ENCODE data around the gene SMIM45.

SMIM45 gene

DNA sequence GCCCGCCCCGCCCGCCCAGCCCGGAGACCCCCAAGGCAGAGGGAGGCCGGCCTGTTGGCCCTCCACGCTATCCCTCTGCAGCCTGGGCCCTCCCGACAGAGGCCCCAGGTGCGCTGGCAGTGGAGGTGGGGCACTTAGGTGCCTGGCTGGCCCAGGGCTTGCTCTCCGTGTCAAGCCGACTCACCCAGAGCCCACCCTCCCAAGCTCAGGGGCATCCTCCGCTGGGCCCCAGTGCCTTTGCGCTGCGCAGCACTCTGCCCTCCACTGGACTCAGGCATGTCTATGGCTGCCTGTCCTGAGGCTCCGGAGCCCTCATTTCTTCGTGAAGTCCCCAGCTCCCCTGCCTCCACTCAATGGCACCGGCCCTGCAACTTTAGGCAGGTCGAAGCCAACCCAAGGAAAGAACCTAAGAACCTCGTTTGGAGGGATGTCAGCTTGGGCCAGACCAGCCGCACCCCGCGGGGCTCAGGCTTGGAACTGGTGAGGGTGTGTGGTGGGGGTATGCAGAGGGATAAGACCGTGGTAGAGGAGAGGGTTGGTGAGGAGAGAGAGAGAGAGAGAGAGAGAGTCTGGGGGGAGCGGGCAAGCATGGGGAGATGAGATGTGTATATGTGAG is 6.1 kb downstream of the SMIM45 start:
- TF ChIP-seq CEBPB (IDR thresholded peaks at IDR 0.05) = no peak
- no peak for TF ChIP-seq MAX (IDR thresholded peaks at IDR 0.05)
- no peak for TF ChIP-seq TAF1 (IDR thresholded peaks at IDR 0.05; ENCODE audit: low read depth)
- no peak for TF ChIP-seq TCF12 (IDR thresholded peaks at IDR 0.05; ENCODE audit: low read depth)
- TF ChIP-seq FOXM1 (IDR thresholded peaks at IDR 0.05; ENCODE audit: borderline replicate concordance, low read depth) = no peak
- TF ChIP-seq, protein P1, sequence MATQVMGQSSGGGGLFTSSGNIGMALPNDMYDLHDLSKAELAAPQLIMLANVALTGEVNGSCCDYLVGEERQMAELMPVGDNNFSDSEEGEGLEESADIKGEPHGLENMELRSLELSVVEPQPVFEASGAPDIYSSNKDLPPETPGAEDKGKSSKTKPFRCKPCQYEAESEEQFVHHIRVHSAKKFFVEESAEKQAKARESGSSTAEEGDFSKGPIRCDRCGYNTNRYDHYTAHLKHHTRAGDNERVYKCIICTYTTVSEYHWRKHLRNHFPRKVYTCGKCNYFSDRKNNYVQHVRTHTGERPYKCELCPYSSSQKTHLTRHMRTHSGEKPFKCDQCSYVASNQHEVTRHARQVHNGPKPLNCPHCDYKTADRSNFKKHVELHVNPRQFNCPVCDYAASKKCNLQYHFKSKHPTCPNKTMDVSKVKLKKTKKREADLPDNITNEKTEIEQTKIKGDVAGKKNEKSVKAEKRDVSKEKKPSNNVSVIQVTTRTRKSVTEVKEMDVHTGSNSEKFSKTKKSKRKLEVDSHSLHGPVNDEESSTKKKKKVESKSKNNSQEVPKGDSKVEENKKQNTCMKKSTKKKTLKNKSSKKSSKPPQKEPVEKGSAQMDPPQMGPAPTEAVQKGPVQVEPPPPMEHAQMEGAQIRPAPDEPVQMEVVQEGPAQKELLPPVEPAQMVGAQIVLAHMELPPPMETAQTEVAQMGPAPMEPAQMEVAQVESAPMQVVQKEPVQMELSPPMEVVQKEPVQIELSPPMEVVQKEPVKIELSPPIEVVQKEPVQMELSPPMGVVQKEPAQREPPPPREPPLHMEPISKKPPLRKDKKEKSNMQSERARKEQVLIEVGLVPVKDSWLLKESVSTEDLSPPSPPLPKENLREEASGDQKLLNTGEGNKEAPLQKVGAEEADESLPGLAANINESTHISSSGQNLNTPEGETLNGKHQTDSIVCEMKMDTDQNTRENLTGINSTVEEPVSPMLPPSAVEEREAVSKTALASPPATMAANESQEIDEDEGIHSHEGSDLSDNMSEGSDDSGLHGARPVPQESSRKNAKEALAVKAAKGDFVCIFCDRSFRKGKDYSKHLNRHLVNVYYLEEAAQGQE (IDR thresholded peaks at IDR 0.05; ENCODE audit: low read depth) = no peak
- no peak for TF ChIP-seq TEAD4 (IDR thresholded peaks at IDR 0.05)
- TF ChIP-seq EP300 (IDR thresholded peaks at IDR 0.05; ENCODE audit: borderline replicate concordance) = no peak
- TF ChIP-seq ZBTB7A (IDR thresholded peaks at IDR 0.05; ENCODE audit: low read depth) = no peak
- TF ChIP-seq CREB1 (IDR thresholded peaks at IDR 0.05; ENCODE audit: low read depth) = no peak
- no peak for TF ChIP-seq USF1 (IDR thresholded peaks at IDR 0.05)
- no peak for TF ChIP-seq EGR1 (IDR thresholded peaks at IDR 0.05)
- no peak for TF ChIP-seq NFIC (IDR thresholded peaks at IDR 0.05)
- TF ChIP-seq RAD21 (IDR thresholded peaks at IDR 0.05; ENCODE audit: low read depth) = no peak
- no peak for TF ChIP-seq YY1 (IDR thresholded peaks at IDR 0.05; ENCODE audit: low read depth)

- TF ChIP-seq FOXM1 (IDR thresholded peaks at IDR 0.05; ENCODE audit: borderline replicate concordance, low read depth) = no peak
- no peak for TF ChIP-seq RAD21 (IDR thresholded peaks at IDR 0.05; ENCODE audit: low read depth)
- no peak for TF ChIP-seq TCF12 (IDR thresholded peaks at IDR 0.05; ENCODE audit: low read depth)
- TF ChIP-seq, protein P1 (IDR thresholded peaks at IDR 0.05; ENCODE audit: low read depth) = no peak
- TF ChIP-seq USF1 (IDR thresholded peaks at IDR 0.05) = no peak
- TF ChIP-seq EP300 (IDR thresholded peaks at IDR 0.05; ENCODE audit: borderline replicate concordance) = no peak
- TF ChIP-seq EGR1 (IDR thresholded peaks at IDR 0.05) = no peak
- TF ChIP-seq CREB1 (IDR thresholded peaks at IDR 0.05; ENCODE audit: low read depth) = no peak
- no peak for TF ChIP-seq ZBTB7A (IDR thresholded peaks at IDR 0.05; ENCODE audit: low read depth)
Observed at GRCh38 chr22:41963453-41964111, 11.6 kb downstream of the SMIM45 start.

DNA sequence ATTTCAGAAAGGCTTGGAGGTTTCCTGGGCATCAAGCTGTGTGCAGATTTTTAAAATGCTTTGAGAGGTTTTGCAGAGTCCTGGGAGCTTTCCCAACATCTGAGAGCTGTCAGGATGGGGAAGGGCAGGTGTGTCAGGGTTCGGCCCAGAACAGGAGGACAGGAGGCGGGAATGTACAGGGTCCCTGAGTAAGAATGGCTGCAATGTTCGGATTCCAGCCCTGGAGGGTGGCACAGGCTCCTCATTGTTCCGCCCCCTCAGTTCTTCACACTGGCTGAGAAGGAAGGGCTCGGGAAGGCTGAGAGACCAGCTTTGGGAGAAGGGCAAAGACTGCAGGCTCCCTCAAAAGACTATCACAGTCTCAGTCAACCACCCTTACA is 12.2 kb downstream of the SMIM45 start:
- TF ChIP-seq EGR1 (IDR thresholded peaks at IDR 0.05) (no peak; the same call in 1 of the 2 replicates), TEAD4 (IDR thresholded peaks at IDR 0.05) (no peak), USF1 (IDR thresholded peaks at IDR 0.05) (no peak), ZBTB7A (IDR thresholded peaks at IDR 0.05; ENCODE audit: low read depth) (no peak), CEBPB (IDR thresholded peaks at IDR 0.05) (no peak), CREB1 (IDR thresholded peaks at IDR 0.05; ENCODE audit: low read depth) (no peak), TCF12 (IDR thresholded peaks at IDR 0.05; ENCODE audit: low read depth) (no peak), MAX (IDR thresholded peaks at IDR 0.05) (no peak), RAD21 (IDR thresholded peaks at IDR 0.05; ENCODE audit: low read depth) (no peak), FOXM1 (IDR thresholded peaks at IDR 0.05; ENCODE audit: borderline replicate concordance, low read depth) (no peak)
- TF ChIP-seq, protein P1 (IDR thresholded peaks at IDR 0.05; ENCODE audit: low read depth) = no peak

GRCh38 chr22:41966225-41966606 is 14.3 kb downstream of the SMIM45 start:
- no peak for TF ChIP-seq EGR1 (IDR thresholded peaks at IDR 0.05)
- no peak for TF ChIP-seq CREB1 (IDR thresholded peaks at IDR 0.05; ENCODE audit: low read depth)
